TTC549 (cell line): ENCODE measurements around the gene CNIH2.
"Not testable (repeated sequence)": the region's sequence is repeated elsewhere in the genome, so short reads cannot be mapped to it uniquely, and the experiment has no call there.

Source experiments
- FAIRE-seq: peaks from 2 replicates; lab custom pipeline; 2012; peaks lifted over from hg19 to GRCh38; lab: Jason Lieb, UNC

The CNIH2 gene

GRCh38 chr11:66316849-66317251 is 38.9 kb downstream of the CNIH2 start, which contains the start of gene CD248:
CD248 (minus strand) TSS chr11:66317044; CDS start chr11:66317027, 17 bp downstream.
- no peak for FAIRE-seq

GRCh38 chr11:66317322-66317722 is 39.3 kb downstream of the CNIH2 start:
- FAIRE-seq: no peak

- no peak for FAIRE-seq
Measured at GRCh38 chr11:66317723-66318599, 40.0 kb downstream of the CNIH2 start.

- FAIRE-seq: no peak
Measured at GRCh38 chr11:66318600-66318970, 40.6 kb downstream of the CNIH2 start.

GRCh38 chr11:66320289-66320688 is 42.3 kb downstream of the CNIH2 start:
- FAIRE-seq: not testable (repeated sequence)

GRCh38 chr11:66320748-66321147 is 42.8 kb downstream of the CNIH2 start:
- not testable (repeated sequence) for FAIRE-seq

GRCh38 chr11:66321606-66322005 is 43.6 kb downstream of the CNIH2 start:
- FAIRE-seq: no peak

- no peak for FAIRE-seq
Measured at GRCh38 chr11:66322732-66323427, 44.9 kb downstream of the CNIH2 start.

GRCh38 chr11:66323684-66324083 is 45.7 kb downstream of the CNIH2 start:
- FAIRE-seq: no peak

- no peak for FAIRE-seq
Measured at GRCh38 chr11:66324664-66325063, 46.7 kb downstream of the CNIH2 start.

GRCh38 chr11:66325263-66325671 is 47.3 kb downstream of the CNIH2 start:
- no peak for FAIRE-seq

- no peak for FAIRE-seq
Measured at GRCh38 chr11:66326261-66327111, 48.5 kb downstream of the CNIH2 start.

- no peak for FAIRE-seq
Measured at GRCh38 chr11:66327171-66328030, 49.4 kb downstream of the CNIH2 start.

- no peak for FAIRE-seq
Measured at GRCh38 chr11:66328031-66328301, 50.0 kb downstream of the CNIH2 start.

GRCh38 chr11:66328302-66329144 is 50.5 kb downstream of the CNIH2 start:
- peak; percentile 66 for FAIRE-seq

GRCh38 chr11:66329165-66329673 is 51.2 kb downstream of the CNIH2 start:
- no peak for FAIRE-seq

GRCh38 chr11:66330931-66331330 is 53.0 kb downstream of the CNIH2 start:
- no peak for FAIRE-seq

- FAIRE-seq: no peak
Measured at GRCh38 chr11:66331542-66332370, 53.8 kb downstream of the CNIH2 start.

GRCh38 chr11:66332371-66333219 is 54.6 kb downstream of the CNIH2 start:
- FAIRE-seq: no peak
